Right renal cortex interstitium (tissue), 3 donors: ENCODE data around the gene OR4M2. TPM values are rescaled to one million over a fixed set of nuclear protein-coding genes. Genes with fewer than 3 reads are reported as not detected.
"Not testable (repeated sequence)": the region's sequence is repeated elsewhere in the genome, so short reads cannot be mapped to it uniquely, and the experiment has no call there.

Experiments
- DNase-seq, 3 donors: peaks; one replicate each; pipeline ENCODE4 v3.0.0-alpha.2; 2013; ENCODE audit warnings: low read depth in 3 of 3, low spot score in 2 of 3
- polyA plus RNA-seq, 3 donors: library from polyadenylated mRNA; unstranded; fragments of 120-200 nt; gene quantifications; one replicate each; pipeline ENCODE4 v1.2.1, GENCODE V29; 2013; ENCODE audit not compliant: insufficient read length in 3 of 3

OR4M2 gene
- polyA plus RNA-seq: not detected

- not testable (repeated sequence) for DNase-seq
Measured at GRCh38 chr15:22080227-22080626, at the start of gene OR4M2. OR4M2 (plus strand) TSS chr15:22080527; CDS start chr15:22080625, 98 bp downstream.

GRCh38 chr15:22069267-22069666 is 11.1 kb upstream of the OR4M2 start:
- not testable (repeated sequence) for DNase-seq

GRCh38 chr15:22081386-22081785 is 1.1 kb downstream of the OR4M2 start:
- DNase-seq: not testable (repeated sequence)

GRCh38 chr15:22098616-22099253 is 18.4 kb downstream of the OR4M2 start:
- DNase-seq: not testable (repeated sequence)

GRCh38 chr15:22099289-22099891 is 19.1 kb downstream of the OR4M2 start:
- DNase-seq: not testable (repeated sequence)

GRCh38 chr15:22122033-22122432 is 41.7 kb downstream of the OR4M2 start:
- not testable (repeated sequence) for DNase-seq

Other genes starting within 250 kb of the OR4M2 start
- not detected for gene POTEB, start 202.8 kb upstream of the OR4M2 start, polyA plus RNA-seq